Mucosa of gallbladder (tissue), 1 donor: Measurements from ENCODE around the gene KRT77. TPM values are rescaled to one million over a fixed set of nuclear protein-coding genes. Genes with fewer than 3 reads are reported as not detected.
"Not testable (repeated sequence)": the region's sequence is repeated elsewhere in the genome, so short reads cannot be mapped to it uniquely, and the experiment has no call there.

Experiments used
- DNase-seq: peaks from one replicate; pipeline ENCODE4 v3.0.0-alpha.2; 2020; ENCODE audit warnings: low spot score
- total RNA-seq: library from RNA; stranded (reverse); gene quantifications from one replicate; pipeline ENCODE4 v1.2.1, GENCODE V29; 2021
- donor health status: DM: no; HTN: no; CAD: no.

The KRT77 gene
- total RNA-seq: not detected

DNA sequence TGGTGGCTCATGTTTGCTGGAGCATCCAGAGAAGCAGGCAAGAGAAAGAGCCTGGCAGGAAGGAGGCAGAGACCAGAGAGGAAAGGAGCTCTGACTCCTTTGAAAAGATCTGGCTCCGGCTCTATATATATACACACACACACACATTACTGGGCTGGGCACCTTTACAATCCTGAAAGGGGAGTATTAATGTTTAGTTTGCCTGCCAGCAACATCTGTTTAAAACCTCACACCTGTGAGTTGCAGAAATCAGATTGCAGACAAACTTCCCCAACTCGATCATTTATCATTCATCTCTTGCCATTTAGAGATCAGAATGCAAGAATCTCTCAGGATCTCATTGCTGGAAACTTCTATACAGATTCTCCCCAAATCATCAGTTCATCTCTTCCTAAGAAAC, at the start of gene KRT77:
KRT77 (minus strand) TSS at position 101 of the 400 bp plus-strand sequence; CDS start at position 11, 90 bp downstream.
- DNase-seq: no peak

DNA sequence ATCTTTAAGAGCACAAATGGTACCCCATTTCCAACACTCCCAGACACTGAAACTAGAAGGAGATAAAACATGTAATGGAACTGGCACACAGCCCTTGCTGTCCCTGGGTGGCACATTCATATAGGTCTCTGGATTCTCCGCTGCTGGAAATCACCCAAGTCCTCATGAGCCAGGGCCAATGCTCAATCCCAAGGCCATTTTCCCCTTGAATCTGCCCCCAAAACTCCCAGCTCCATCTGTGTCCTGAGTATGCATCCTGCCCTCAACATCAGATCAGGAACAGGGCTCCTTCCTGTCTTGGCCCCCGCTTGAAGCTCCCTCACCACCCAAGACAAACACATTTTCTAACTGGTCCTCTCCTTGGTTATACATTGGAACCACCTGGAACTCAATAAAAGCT, 49.2 kb upstream of the KRT77 start:
- DNase-seq: no peak

DNA sequence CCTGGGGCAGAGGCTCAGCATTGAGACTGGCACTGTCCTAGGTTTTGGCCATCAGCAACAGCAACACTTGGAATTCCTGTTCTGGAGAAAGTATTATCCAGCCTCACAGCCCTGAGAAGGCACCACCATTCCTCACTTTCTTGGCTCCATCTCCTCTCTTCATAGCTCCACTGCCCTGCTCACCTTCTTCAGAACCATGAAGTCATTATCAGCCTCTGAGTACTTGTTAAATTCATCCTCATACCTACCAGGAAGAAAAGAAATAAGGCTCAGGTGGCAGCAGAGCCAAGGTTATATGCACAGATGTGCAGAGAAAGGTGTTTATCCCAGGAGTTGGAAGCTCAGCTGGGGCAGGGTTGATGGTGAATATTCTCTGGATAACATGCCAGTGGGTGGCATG, 48.5 kb upstream of the KRT77 start:
- no peak for DNase-seq

DNA sequence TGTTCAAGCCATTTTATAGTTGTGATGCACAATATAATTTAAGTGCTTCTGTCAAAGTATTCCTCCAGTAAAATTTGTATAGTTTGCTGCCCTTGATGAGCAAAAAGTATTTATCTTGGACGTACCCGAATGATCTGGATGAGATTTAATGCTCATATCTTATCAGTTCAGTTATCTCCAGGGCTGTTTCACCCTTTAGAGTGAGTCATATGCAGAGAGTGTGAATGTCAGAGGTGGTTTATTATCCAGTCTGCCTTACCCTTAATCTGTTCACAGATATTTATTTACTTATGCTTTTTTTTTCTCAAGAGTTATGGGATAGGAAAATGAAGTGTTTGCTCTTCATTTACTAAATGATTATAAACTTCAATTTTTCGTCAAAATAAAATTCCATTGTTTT, 47.2 kb upstream of the KRT77 start:
- DNase-seq: not testable (repeated sequence)

DNA sequence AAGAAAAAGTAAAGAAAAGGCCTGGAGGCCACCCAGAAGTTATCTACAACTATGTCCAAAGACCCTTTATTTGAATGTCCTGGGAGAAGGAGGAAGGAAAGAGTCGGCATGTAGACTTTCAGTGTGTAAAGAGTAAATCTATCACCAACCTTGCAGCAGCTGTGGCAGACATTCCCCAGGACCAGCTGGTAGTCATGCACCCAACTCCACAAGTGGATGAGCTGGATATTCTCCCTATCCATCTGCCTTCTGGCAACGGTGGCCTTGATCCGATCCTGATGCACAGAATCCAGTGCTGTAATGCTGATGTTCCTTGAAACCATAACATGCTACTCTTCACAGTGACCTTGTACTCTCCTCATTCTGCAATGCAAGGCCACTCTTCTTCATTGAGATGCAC, 46.5 kb upstream of the KRT77 start:
- no peak for DNase-seq

DNA sequence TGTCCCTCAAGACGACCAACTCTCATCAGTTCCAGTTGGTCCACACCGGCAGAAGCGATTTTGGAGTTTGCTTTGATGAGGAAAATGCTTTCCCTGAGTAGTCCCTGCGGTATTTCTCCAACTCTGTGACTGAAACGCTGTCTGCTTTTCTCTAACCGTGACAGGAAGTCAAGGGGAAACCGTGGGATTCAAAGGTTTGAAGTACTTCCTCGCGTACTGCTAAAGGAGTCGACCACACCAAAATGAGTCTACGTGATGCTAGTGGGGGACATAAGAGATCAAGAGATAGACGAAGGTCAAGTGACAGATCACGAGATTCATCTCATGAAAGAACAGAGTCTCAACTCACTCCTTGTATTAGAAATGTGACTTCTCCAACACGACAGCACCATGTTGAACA, 45.3 kb upstream of the KRT77 start:
- no peak for DNase-seq

DNA sequence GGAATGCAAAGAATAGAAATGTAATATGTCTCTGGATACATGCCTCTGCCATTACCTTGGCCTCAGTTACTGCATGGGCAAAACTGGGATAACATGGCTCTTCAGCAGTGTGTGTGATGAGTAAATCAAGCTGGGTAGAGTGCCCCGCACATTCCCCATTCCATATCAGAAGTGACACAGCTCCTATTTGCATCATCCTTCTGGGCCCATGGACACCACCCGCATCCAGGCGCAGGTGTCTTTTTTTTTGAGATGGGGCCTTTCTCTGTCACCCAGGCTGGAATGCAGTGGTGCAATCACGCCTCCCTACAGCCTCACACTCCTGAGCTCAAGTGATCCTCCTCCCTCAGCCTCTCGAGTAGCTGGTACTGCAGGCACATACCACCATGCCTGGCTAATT, 42.2 kb upstream of the KRT77 start:
- DNase-seq: no peak

DNA sequence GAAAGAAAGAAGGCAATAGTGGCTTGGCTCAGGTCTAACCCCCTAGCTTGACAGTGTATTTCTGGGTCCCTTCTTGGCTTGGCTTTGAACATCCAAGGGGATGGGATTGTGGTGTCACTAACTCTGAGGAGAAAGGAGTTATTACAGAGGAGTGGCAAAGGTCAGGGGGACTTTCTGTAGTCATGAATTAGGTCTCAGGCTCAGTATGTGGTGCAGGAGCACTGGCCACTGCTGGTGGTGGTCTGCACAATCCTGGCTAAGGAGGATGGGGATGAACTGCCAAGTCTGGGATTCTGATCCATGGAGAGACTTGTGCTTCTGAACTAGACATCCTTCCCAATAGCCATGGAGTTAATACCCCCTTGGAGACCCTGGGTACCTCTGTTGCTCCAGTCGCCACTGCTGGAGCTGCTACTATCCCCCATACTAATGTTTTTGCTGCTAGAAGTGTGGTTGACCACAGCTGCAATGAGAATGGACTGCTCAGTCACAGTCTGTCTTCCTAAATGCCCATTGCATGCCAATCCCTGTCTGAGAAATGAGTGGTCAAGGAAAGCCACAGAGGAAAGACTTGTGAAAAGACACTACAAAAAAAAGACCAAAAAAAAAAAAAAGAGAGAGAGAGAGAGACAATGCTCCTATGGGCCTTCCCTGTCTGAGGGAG, 41.3 kb upstream of the KRT77 start:
- no peak for DNase-seq

DNA sequence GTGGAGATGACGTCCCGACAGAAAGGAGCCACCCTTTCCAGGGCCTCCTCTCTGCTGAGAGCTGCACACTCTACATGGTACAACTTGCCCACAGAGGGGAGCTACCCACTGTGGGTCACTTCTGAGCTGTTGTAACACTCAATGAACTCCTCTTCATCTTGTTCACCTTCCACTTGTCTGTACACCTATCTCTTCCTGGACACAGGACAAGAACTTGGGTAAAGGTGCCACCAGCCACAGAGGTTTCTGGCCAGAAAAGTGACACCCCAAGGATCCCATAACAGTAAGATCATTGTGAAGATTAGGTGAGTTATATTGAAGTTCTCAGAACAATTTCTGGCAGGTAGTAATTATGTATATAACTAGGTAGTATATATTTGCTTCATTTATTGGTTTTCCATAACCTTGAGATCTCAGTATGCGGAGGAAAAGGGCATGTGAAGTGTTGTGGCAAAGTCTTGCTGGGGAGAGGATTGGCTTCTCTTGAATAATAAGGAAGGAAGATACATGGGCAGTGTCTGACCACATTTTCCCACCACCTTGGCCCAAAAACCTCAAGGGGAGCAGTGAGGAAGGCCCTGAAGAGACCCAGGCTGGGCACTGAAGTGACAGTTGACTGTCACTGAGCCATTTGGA, 39.6 kb upstream of the KRT77 start:
- no peak for DNase-seq

DNA sequence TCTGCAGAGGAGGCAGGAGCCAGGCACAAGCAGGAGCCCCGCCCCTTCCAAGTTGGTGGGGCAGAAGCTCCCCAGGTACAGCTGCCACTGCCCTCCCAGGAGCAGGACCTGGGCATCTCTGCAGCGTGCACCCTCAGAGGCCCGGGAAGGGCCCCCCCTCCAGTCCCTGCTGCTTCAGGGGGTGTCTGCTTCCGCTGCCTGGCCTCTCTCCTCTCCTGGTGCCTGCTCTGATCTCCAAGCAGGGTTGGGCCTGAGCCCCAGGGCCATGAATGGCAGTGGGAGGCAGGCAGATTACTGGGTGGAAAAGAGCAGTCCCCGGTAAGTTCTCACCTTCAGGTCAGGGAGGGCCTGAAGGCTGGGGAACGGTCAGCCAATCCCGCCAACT, 38.9 kb upstream of the KRT77 start:
- no peak for DNase-seq

DNA sequence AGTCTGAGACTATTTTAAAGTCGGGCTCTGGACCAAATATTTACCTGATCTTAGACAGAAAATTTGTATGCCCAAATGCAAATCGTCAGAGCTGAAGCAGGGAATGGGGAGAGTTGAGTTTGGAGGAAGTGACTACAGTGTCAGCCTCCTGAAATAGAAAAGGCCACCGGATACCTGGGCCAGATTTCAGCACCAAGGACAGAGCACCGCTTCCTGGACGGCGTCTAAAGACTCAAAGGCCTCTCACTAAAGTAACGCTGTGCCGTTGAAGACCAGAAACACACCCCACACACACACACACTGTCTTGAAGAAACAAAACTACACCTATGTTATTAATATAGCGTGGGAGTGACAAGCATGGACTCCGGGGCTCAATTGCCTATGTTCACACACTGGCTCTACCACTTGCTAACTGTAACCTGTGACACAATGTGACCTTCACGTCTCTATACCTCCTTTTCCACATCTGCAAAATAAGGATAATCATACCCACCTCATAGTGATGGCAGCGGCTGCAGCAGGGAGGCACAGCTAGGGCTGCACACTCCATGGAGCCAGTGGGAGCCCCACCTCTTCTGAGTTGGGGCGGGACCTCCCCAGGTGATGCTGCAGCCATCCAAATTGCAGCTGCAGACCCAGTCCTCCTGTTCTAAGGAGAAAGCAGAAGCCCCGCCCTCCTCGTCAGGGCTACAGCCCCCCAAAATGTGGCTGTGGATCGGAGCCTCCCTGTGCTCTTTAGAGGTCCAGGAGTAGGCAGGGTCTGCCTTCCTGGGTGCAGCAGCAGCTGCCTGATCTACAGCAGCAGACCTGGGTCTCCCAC, 38.3 kb upstream of the KRT77 start:
- peak; percentile 79 for DNase-seq

DNA sequence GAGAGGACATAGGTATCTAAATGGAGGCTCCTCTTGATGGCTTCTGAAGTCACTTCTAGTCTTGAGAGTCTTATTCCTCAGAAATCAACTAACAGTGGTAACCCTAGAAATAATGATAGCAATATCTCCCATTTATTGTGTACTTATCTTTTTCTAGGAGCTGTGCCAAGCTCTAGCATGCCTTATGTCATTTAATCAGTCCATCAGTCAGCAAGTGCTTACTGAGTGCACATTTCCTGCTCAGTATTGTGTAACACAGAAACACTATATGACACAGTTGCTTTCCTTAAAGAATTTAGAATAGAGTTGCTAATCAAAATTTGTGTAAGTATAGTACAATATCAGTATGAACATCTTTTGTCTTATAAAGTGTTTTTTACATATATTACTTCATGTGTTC, 37.3 kb upstream of the KRT77 start:
- DNase-seq: no peak

DNA sequence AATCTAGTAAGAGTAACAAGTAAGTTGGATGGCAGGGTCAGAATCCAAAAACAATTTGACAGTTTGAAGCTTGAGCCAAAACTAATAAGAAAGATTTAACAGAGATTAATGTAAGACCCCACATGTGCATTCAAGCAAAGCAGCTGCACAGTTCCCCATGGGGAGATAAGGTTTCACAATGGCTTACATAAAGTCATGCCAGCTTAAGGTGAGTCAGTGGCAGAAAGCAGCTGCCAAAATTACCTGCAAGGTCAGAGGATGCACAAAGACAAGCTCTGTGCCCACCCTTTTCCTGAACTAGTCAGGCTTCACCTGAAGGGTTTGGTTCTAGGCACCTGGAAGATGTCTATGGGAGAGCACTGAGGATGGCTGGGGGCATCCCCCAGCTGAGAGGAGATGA, 36.6 kb upstream of the KRT77 start:
- DNase-seq: no peak

DNA sequence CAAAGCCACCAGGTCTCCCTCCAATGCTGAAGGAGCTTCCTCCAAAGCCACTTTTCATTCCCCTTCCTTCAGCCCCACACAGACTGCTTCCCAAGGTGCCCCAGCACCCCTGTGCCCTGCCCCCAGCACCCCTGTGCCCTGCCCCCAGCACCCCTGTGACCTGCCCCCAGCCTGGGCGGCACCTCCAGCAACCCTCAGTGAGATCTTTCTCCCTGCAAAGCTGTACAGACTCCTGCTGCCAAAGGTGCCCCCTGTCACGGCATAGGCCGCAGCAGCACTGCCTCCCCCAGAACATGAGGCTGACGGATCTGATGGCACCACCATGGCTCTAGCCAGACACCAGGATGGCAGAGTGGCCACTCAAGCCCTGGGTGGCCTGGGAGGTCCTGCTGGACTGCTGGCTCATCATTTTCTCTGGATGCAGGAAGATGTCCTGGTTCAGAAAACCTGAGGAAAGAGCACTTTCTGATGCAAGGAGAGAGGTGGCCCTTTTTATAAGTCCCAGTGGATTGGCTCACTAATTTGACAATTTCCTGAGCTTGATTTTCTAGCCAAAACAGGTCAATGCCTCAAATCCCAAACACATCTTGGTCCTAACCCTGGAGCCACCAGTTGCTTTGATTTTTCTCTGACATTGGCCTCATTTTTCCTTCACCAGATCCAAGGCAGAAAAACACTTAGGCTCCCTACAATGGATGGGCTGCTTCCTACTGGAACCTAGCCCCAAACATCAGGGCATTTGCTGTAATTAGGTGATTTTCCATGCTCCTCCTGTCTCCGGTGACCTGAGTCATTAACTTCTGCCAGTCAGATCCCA, 32.7 kb upstream of the KRT77 start:
- no peak for DNase-seq

DNA sequence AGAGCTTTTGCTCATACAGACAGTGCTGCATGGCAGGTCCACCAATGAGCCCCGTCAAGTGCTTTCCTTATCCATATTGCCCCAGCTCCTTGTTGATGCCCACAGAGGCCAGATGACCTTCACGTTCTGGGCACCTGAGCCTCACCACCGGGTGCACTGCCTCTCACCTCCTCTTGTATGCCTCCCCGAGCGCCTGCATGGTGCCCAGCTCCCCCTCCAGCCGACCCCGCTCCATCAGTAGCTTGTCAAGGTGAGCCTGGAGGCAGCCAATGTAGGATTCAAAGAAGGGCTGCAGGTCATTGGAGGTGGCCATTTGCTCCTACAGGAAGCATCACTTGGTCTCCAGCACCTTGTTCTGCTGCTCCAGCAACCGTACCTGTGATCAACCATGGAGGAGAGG, 31.8 kb upstream of the KRT77 start:
- no peak for DNase-seq

DNA sequence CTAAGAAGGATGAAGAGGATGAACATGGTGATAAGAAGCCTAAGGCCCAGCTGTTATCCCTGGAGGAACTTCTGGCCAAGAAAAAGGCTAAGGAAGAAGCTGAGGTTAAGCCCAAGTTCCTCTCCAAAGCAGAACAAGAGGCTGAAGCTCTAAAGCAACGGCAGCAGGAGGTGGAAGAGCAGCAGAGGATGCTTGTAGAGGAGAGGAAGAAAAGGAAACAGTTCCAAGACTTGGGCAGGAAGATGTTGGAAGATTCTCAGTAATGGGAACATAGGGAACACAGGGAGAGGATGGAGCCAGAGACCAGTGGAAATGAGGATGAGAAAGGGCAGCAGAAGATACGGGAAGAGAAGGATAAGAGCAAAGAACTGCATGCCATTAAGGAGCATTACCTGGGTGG, 27.5 kb upstream of the KRT77 start:
- DNase-seq: no peak

DNA sequence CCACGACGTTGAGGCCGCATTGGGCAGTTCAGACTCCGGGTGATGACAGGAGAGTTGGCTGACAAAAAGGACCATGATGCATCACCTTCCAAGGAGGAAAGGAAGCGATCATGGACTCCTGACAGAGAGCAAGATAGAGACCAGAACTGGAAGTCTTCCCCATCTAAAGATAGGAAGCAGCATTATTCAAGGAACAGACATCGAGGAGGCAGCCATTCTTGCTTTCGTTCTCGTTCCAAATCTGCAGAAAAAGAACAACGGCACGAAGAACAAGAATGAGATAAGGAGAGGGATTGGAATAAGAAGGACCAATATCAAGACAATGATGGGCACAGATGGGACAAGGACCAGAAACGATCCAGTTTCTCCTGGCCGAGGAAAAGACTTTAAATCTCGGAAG, 27.1 kb upstream of the KRT77 start:
- no peak for DNase-seq

DNA sequence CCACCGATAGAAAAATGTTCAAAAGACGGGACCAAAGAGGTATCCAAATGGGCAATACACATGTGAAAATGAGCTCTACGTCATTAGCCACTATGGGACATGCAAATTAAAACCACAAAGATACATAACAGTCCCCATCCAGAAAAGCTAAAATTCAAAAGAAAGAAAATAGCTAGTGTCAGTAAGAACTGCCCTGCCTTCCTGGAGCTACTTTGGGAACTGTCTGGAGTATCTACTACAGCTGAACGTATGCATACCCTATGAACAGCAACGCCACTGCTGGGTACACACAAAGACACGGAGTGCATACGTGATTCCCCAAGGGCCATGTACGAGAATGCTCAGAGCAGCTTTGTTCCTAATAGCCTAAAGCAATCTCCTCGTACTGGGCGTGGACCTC, 25.8 kb upstream of the KRT77 start:
- DNase-seq: no peak

DNA sequence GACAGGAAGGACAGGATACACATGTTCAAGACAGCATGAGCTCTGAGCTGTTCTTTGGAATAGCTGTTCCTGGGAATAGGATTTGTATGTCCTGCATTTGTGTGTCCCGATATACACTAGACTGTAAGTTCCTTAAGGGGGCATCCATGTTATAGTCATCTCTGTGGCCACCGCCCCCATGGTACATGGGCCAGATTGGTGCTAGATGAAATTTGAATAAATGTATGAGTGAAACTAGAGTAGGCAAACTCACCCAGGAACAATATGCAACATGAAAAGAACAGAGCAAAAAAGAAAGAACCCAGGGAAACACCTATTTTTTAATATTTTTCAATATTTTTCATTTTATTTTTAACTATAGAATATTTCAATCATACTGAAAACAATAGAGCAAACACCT, 25.1 kb upstream of the KRT77 start:
- no peak for DNase-seq

DNA sequence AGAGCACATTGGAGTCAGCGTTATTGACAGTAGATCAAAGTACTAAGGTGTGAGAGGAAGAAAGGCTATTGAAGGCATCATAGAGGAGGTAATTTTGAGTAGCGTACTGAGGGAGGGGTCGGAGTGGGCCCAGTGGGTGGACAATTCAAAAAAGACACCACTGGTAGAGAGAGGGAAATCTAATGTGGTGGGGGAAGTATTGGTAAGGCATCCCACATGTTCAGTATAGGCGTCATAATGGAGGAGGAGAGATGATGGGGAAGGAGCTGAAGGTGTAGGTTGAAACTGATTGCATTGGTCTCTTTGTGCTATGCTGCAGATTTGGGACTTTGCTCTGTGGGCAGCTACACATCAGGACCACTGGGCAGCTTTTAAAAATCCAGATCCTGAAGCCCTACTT, 23.7 kb upstream of the KRT77 start:
- DNase-seq: no peak

DNA sequence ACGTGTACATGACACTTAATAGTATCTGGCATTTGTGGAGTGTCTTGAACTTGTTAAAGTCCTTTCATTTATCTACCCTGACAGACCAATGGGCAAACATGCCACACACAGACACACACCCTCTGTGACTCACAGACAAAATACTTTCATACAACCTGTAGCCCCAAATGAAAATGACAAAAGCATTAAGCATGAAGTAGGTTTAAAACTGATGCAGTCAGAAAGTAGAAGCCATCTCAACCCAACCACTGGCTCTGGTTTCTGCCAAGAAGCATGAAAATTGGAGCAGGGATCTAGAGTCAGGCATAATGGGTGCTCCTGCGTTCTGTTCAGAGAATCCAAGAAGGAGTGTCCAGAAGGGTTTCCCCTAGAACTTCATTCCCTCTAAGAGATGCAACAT, 23.1 kb upstream of the KRT77 start:
- no peak for DNase-seq

DNA sequence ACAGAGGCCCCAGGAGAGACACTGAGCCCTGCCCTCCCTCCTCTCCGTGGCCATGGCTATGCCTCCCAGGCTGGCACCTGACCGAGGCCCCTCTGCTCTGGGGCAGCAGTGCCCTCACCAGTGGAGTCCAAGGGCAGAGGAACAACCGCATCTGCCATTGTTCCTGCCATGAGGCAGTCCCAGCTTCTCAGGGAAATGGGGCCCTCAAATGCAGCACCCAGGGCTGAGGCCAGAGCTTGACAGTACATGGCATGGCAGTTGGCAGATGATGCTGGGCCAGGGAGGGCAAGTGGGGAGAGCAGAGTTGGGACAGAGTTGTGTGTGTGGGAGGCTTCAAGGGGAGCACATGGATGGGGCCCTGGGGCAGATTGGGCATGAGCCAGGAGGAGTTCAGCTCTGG, 21.1 kb upstream of the KRT77 start:
- no peak for DNase-seq
